HG03520 (cell line): Measurements from ENCODE around the gene MICAL3.
"Not testable (repeated sequence)": the region's sequence is repeated elsewhere in the genome, so short reads cannot be mapped to it uniquely, and the experiment has no call there.

Experiments used
- ATAC-seq: cut with Tn5 transposase; IDR thresholded peaks from one replicate; pipeline ENCODE4 v1.9.1; 2021; ENCODE audit warnings: mild to moderate bottlenecking, moderate library complexity; ENCODE audit not compliant: unreplicated experiment

Gene MICAL3

GRCh38 chr22:17892376-17892775 is 132.0 kb downstream of the MICAL3 start:
- ATAC-seq: no peak

- no peak for ATAC-seq
Observed at GRCh38 chr22:17891481-17892167, 132.7 kb downstream of the MICAL3 start.

DNA sequence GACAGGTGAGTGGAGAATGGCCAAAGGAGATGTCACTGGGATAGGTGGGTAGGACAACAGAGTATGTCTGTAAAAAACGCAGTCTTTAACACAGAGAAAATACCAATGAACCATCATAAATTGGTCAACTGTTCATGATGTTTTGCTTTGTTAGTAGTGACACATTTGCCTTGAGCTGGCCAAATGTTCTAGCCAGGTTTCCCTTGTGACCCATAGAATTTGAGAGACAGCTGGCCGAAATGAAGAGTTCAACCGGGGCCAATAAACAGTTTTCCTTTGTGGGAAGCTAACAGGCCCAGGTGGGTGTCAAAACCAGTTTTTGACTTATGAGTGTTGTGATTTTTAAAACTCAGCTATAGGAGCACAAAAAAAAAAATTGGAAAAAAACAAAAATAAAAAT is 133.5 kb downstream of the MICAL3 start:
- no peak for ATAC-seq

GRCh38 chr22:17890245-17890671 is 134.1 kb downstream of the MICAL3 start:
- no peak for ATAC-seq

GRCh38 chr22:17888855-17889254 is 135.5 kb downstream of the MICAL3 start:
- no peak for ATAC-seq

DNA sequence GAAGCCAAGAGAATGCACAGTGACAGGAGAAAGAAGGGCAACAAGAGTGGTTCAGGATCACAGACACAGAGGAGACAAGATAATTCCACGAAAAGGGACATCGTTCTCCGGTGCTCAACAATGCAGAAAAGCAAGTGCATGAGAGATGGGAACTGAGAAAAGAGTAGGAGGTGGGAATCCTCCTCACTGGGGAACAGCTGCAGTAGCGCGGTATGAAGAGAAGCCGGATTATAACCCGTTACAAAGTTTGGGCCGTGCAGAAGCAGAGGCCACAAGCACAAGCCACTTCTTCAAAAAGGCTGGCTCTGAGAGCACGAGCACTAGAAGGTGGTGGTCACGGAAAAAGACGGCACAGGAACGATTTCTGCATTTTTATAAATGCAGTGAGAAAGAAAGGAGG is 135.9 kb downstream of the MICAL3 start:
- ATAC-seq: no peak

DNA sequence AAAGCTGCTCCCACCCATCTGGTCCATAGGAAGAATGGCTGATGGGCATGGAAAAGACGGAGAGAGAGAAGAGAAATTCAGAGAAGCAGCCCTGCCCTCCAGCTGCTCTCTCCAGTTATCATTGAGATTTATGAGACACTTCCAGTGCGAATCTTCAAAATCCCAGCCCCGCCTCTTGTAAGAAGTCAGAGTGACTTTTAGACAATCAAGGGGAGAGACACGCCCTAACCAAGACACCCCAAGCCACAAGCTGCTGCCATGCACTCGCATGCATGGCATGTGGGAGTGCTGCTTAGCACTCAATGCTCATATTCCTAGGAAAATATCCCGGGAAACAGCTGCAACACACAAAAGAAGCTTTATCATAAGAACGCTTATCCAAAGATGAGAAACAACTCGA is 139.5 kb downstream of the MICAL3 start:
- no peak for ATAC-seq

- ATAC-seq: no peak
Observed at GRCh38 chr22:17884084-17884483, 140.3 kb downstream of the MICAL3 start.

GRCh38 chr22:17883356-17883755 is 141.0 kb downstream of the MICAL3 start:
- ATAC-seq: no peak

GRCh38 chr22:17882727-17883126 is 141.6 kb downstream of the MICAL3 start:
- ATAC-seq: no peak

- no peak for ATAC-seq
Observed at GRCh38 chr22:17882162-17882561, 142.2 kb downstream of the MICAL3 start.

DNA sequence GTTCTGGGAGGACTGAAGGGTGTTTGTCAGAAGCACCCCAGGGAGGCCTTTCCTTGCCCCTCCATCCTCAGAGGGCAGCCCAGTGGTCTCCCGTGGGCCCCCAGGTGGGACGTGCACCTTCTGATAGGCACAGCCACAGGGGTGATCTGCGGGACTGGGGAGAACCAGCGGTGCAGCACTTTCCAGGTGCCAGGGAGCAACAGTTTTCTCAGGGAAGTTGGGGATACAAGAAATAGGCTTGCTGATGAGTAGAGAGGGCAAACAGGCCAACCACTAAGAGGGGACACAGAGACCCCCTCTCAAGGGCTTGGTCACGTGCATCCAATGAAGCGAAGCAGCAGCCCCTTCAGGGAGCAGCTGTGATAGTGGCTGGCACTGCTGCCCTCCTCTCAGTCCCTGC is 143.0 kb downstream of the MICAL3 start:
- no peak for ATAC-seq

DNA sequence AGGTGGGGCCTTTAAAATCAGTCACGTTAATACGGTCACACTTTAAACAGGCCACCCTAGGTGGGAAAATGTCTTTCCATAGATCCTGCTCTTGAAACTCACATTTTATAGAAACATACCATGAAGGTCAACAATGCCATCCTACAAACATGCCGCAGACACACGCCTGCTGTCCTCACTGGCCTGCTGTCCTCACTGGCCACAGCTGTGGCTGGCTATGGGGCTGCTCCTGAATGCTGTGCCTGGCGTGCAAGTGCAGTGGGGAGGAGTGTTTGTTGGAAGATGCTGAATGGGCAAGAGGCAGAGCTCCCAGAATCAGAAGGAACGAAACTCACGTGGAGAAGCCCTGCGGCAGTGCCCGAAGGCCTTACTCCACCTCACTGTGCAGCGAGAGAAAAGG is 143.9 kb downstream of the MICAL3 start:
- no peak for ATAC-seq

DNA sequence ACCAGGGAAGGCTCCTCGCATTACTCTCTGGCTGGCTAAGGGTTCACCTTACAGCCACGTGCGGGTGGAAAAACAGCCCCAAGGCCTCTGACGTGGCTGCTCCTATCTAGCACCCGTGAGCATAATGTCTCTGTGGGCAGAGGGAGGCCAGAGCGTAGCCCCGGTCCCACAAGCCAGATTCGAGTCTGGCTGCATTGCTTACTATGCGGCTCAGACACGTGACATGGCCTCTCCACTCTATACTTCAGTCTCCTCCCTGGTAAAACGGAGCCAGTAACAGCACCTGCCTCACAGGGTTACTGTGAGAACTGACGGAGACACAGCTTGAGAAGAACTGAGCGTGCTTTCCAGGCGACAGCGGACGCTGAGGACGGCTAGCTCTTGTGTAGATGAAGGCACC is 144.3 kb downstream of the MICAL3 start:
- no peak for ATAC-seq

DNA sequence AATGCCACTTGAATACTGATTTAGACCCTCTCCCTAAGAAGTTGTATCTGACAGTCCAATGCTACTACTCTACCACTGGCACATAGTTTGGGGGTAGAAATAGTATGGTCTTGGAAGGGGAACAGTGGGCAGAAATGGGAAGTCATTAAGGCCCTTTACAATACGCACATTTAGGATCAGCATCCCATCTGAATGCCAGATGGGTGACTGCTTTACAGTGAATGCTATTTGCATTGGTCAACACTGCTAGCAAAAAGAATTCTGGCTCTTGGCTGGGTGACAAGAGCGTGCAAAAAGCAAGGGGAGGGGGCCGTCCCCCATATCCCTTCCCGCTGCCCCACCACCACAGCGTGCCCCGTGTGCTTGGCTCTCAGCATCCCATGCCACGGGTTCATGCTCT is 145.4 kb downstream of the MICAL3 start:
- ATAC-seq: no peak

- no peak for ATAC-seq
Observed at GRCh38 chr22:17878186-17878694, 146.1 kb downstream of the MICAL3 start.

- ATAC-seq: not testable (repeated sequence)
Observed at GRCh38 chr22:17876878-17877855, 147.2 kb downstream of the MICAL3 start.

GRCh38 chr22:17876306-17876831 is 148.0 kb downstream of the MICAL3 start:
- no peak for ATAC-seq

DNA sequence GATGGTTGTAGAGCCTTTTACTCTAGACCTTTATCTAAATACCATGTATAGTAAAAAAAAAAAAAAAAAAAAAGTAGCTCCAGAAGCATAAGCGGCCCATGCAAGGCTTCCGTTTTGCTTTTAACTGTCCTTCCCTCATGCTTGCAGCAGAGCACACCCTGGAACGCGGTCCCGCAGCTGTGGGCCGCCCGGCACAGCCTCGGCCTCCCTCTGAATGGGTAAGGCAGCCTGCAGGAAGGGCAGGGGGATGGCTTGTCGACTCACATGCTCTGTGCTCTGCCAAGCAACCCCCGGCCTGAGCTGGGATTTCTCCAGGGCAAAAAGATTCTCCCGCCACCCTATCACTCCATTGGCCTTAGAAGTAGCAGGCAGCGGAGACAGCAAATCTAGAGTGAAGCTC is 148.7 kb downstream of the MICAL3 start:
- no peak for ATAC-seq

- ATAC-seq: no peak
Observed at GRCh38 chr22:17875156-17875555, 149.2 kb downstream of the MICAL3 start.

DNA sequence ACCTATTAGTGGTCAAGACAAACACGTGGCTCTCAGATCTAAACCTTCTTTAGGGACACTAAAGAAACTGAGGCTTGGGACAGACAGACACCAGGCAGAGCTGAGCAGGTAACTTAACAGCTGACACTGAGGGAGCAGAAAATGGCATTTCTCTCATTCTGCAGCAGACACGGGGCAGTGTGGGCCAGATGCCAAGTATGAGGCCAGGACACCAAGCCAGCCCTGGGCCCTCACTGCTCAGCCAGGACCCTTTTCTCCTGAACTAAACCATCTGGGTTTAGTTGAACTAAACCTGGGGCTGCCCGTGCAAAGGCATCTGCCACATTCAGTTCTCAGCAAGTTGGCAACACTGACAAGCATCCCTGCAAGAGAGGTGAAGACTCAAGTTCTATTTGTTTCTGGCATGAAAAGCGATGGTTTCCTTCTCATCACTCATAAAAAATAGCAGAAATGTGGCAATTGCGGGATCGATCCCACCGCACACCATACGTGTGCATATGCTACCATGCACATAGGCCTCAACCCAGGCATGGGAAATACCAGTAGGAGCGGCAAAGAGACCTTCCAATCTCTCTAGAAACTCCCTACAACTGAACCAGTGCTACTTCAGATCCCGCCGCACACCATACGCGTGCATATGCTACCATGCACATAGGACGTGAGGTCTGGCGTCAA is 150.0 kb downstream of the MICAL3 start:
- no peak for ATAC-seq
